Right renal cortex interstitium (tissue), 3 donors: Measurements from ENCODE around the gene RHO. TPM values are rescaled to one million over a fixed set of nuclear protein-coding genes. Genes with fewer than 3 reads are reported as not detected.

Experiments used
- DNase-seq, 3 donors: peaks; one replicate each; pipeline ENCODE4 v3.0.0-alpha.2; 2013; ENCODE audit warnings: low read depth in 3 of 3, low spot score in 2 of 3
- polyA plus RNA-seq, 3 donors: library from polyadenylated mRNA; unstranded; fragments of 120-200 nt; gene quantifications; one replicate each; pipeline ENCODE4 v1.2.1, GENCODE V29; 2013; ENCODE audit not compliant: insufficient read length in 3 of 3

The RHO gene
- polyA plus RNA-seq, 3 donors, result 0.06 to 0.07 TPM; not detected in 1

GRCh38 chr3:129575233-129575996 lies 47.0 kb downstream of the RHO start:
- DNase-seq, result no peak

- DNase-seq, result no peak
Observed at GRCh38 chr3:129575997-129576384, 47.6 kb downstream of the RHO start.

- DNase-seq, result no peak
Observed at GRCh38 chr3:129576514-129577352, 48.3 kb downstream of the RHO start.

GRCh38 chr3:129577366-129577765 lies 48.9 kb downstream of the RHO start:
- no peak for DNase-seq

- DNase-seq, result no peak
Observed at GRCh38 chr3:129577925-129578786, 49.7 kb downstream of the RHO start.

- no peak for DNase-seq
Observed at GRCh38 chr3:129579991-129580390, 51.6 kb downstream of the RHO start.

- no peak for DNase-seq
Observed at GRCh38 chr3:129581623-129582022, 53.2 kb downstream of the RHO start.

GRCh38 chr3:129582799-129583198 lies 54.4 kb downstream of the RHO start:
- no peak for DNase-seq

GRCh38 chr3:129583289-129583688 lies 54.9 kb downstream of the RHO start:
- DNase-seq, result no peak

- no peak for DNase-seq
Observed at GRCh38 chr3:129584631-129585030, 56.2 kb downstream of the RHO start.

Other genes with a start within 250 kb of the RHO start
- gene HMCES, start 249.8 kb upstream of the RHO start, polyA plus RNA-seq, result 10 to 100 TPM; 55.2 to 61.5 (median 56.9) TPM
- 1 to 10 TPM; 3.2 to 3.6 (median 3.5) TPM for gene EFCAB12, start 100.0 kb upstream of the RHO start, polyA plus RNA-seq
- gene MBD4, start 88.7 kb upstream of the RHO start, polyA plus RNA-seq, result 10 to 100 TPM; 44.5 to 51.8 (median 51.1) TPM
- 10 to 100 TPM; 39.1 to 61.1 (median 46.7) TPM for gene IFT122, start 88.4 kb upstream of the RHO start, polyA plus RNA-seq
- gene H1-8, start 14.5 kb downstream of the RHO start, polyA plus RNA-seq, result not detected
- gene PLXND1, start 78.0 kb downstream of the RHO start, polyA plus RNA-seq, result 100 to 1,000 TPM; 105 to 132 (median 117) TPM